NT2/D1 (cell line): ENCODE results near the gene DNAH8.
A peak's percentile ranks its signal among the peaks of the same experiment; 100 is the strongest.

Source experiments
- YY1 ChIP-seq: IDR thresholded peaks from 2 replicates; pipeline ENCODE4 v1.6.1; 2011; ENCODE audit not compliant: insufficient read length, insufficient read depth
- ZNF274 ChIP-seq: IDR thresholded peaks from 2 replicates; pipeline ENCODE4 v1.6.1; 2011; ENCODE audit warnings: mild to moderate bottlenecking, low read depth, low read length

GRCh38 chr6:38722727-38723334 lies 7.7 kb downstream of the DNAH8 start:
- TF ChIP-seq YY1 = peak; percentile 28
- no peak for TF ChIP-seq ZNF274
